CD8-positive, alpha-beta memory T cell (primary cell): Measurements from ENCODE around the gene SYNGR4. TPM values are rescaled to one million over a fixed set of nuclear protein-coding genes. Genes with fewer than 3 reads are reported as not detected.

Experiments used
- CTCF ChIA-PET: fragments of 350-600 bp; sonication (Branson Sonifier 250); formaldehyde crosslinking; loops from one replicate; lab custom pipeline; 2021; ENCODE audit warnings: antibody characterized with exemption; lab: Charles Lee
- POLR2A ChIA-PET: fragments of 350-600 bp; sonication (Branson Sonifier 250); formaldehyde crosslinking; loops from one replicate; lab custom pipeline; 2021; ENCODE audit warnings: antibody characterized with exemption; lab: Charles Lee
- DNase-seq, 5 donors: peaks; one replicate each; pipeline versions ENCODE4 v3.0.0 to v3.0.0-alpha.2; 2020 to 2022; ENCODE audit warnings: mixed read lengths in 1 of 5
- H3K27ac ChIP-seq: one replicate; pipeline ENCODE4 v1.7.0; 2013; ENCODE audit warnings: low read depth, mild to moderate bottlenecking, low read length, moderate library complexity
- H3K27me3 ChIP-seq: 2 replicates; pipeline ENCODE4 v1.7.0; 2013; ENCODE audit warnings: low read length, mild to moderate bottlenecking; ENCODE audit not compliant: insufficient read depth, poor library complexity, severe bottlenecking
- H3K36me3 ChIP-seq: 2 replicates; pipeline ENCODE4 v1.7.0; 2013; ENCODE audit warnings: mild to moderate bottlenecking, low read length, moderate library complexity; ENCODE audit not compliant: insufficient read depth
- H3K4me1 ChIP-seq: 2 replicates; pipeline ENCODE4 v1.7.0; 2013; ENCODE audit warnings: mild to moderate bottlenecking, low read length, moderate library complexity; ENCODE audit not compliant: insufficient read depth
- H3K4me3 ChIP-seq: 2 replicates; pipeline ENCODE4 v1.7.0; 2013; ENCODE audit warnings: mild to moderate bottlenecking, low read length
- H3K9me3 ChIP-seq: 2 replicates; pipeline ENCODE4 v1.7.0; 2013; ENCODE audit warnings: mild to moderate bottlenecking, low read length
- H3K27ac Mint-ChIP-seq, 8 donors: one replicate each; pipeline ENCODE4 v1.8.0; 2020 to 2021; ENCODE audit warnings: mixed read lengths in 8 of 8, mild to moderate bottlenecking in 6 of 8, inconsistent platforms in 3 of 8, moderate library complexity in 3 of 8
- H3K27me3 Mint-ChIP-seq, 2 donors: one replicate each; pipeline ENCODE4 v1.8.0; 2020 to 2021; ENCODE audit warnings: mixed read lengths in 2 of 2, mild to moderate bottlenecking in 1 of 2, moderate library complexity in 1 of 2
- H3K36me3 Mint-ChIP-seq, 3 donors: one replicate each; pipeline ENCODE4 v1.8.0; 2020 to 2021; ENCODE audit warnings: mixed read lengths in 3 of 3, inconsistent platforms in 1 of 3, mild to moderate bottlenecking in 1 of 3
- H3K4me1 Mint-ChIP-seq, 3 donors: one replicate each; pipeline ENCODE4 v1.8.0; 2020 to 2021; ENCODE audit warnings: mixed read lengths in 3 of 3, inconsistent platforms in 1 of 3, mild to moderate bottlenecking in 1 of 3
- H3K4me3 Mint-ChIP-seq, 7 donors: one replicate each; pipeline ENCODE4 v1.8.0; 2020 to 2021; ENCODE audit warnings: mixed read lengths in 7 of 7, mild to moderate bottlenecking in 6 of 7, moderate library complexity in 4 of 7, inconsistent platforms in 2 of 7
- H3K9me3 Mint-ChIP-seq, 5 donors: one replicate each; pipeline ENCODE4 v1.8.0; 2020 to 2022; ENCODE audit warnings: mixed read lengths in 5 of 5, mild to moderate bottlenecking in 3 of 5, moderate library complexity in 2 of 5, inconsistent platforms in 1 of 5
- polyA plus RNA-seq: library from polyadenylated mRNA; unstranded; fragments of 300-500 nt; fragmentation: Illumina TruSeq; gene quantifications from one replicate; pipeline ENCODE4 v1.2.3, GENCODE V29; 2021
- total RNA-seq, 2 experiments: library from RNA; stranded (reverse); gene quantifications; one replicate each; pipeline ENCODE4 v1.2.3, GENCODE V29; 2021

Gene SYNGR4
- total and polyA plus RNA-seq, 3 experiments from 2014 or later = not detected

GRCh38 chr19:48333467-48334384 lies 30.4 kb upstream of the SYNGR4 start:
- peaks cover 43% of the 10 kb centered on the region for H3K4me1 ChIP-seq
- Mint-ChIP-seq H3K4me3 (peak overlapping the region; percentile 88 to 99 (median 97)), H3K27me3 (no peaks in the 10 kb centered on the region), H3K9me3 (no peaks in the 10 kb centered on the region), H3K27ac (peak overlapping the region; percentile 93 to 98 (median 96)), H3K36me3 (peaks cover 4 to 31% (median 8%) of the 10 kb centered on the region in 3 donors), H3K4me1 (peaks cover 43 to 53% (median 49%) of the 10 kb centered on the region in 3 donors)
- DNase-seq = peak; percentile 89 to 95 (median 91)
- POLR2A ChIA-PET = interaction anchor here (0.8 to 3.2 kb wide), 7 partner anchors 12 to 286 kb away, joined by 3 to 147 read pairs (median 4); partner anchors contain the start of genes EMP3, KDELR1, SPHK2 and SYNGR4
- peak overlapping the region; percentile 95 for H3K4me3 ChIP-seq
- H3K27me3 ChIP-seq = no peaks in the 10 kb centered on the region
- CTCF ChIA-PET = interaction anchor here (0.6 to 9.7 kb wide), 36 partner anchors 12 to 1026 kb away, joined by 3 to 288 read pairs (median 3); partner anchors contain the start of genes EMP3, KDELR1, SYNGR4 and TMEM143
- H3K36me3 ChIP-seq = peaks cover 11% of the 10 kb centered on the region
- peak overlapping the region; percentile 88 for H3K27ac ChIP-seq
- H3K9me3 ChIP-seq = no peaks in the 10 kb centered on the region

GRCh38 chr19:48338253-48338755 lies 25.9 kb upstream of the SYNGR4 start:
- no peaks in the 10 kb centered on the region for H3K36me3 ChIP-seq
- H3K27me3 Mint-ChIP-seq = no peaks in the 10 kb centered on the region
- H3K27ac Mint-ChIP-seq = peak overlapping the region in 1 of 8 donors; percentile 22
- H3K4me1 Mint-ChIP-seq = peaks cover 8 to 11% (median 11%) of the 10 kb centered on the region in 3 donors
- no peaks in the 10 kb centered on the region for H3K27me3 ChIP-seq
- H3K36me3 Mint-ChIP-seq = peaks cover 0 to 17% (median 0%) of the 10 kb centered on the region in 3 donors
- ChIA-PET POLR2A (no interaction called here), CTCF (interaction anchor here (1.0 to 9.7 kb wide), 2 partner anchors 17 to 19 kb away, joined by 3 to 288 read pairs; partner anchors contain the start of gene EMP3)
- no peak for DNase-seq
- H3K4me3 Mint-ChIP-seq = no peak overlapping the region
- H3K9me3 ChIP-seq = no peaks in the 10 kb centered on the region
- H3K27ac ChIP-seq = no peak overlapping the region
- no peak overlapping the region for H3K4me3 ChIP-seq
- peaks cover 8% of the 10 kb centered on the region for H3K4me1 ChIP-seq
- H3K9me3 Mint-ChIP-seq = no peaks in the 10 kb centered on the region

- H3K27me3 Mint-ChIP-seq = no peaks in the 10 kb centered on the region
- Histone ChIP-seq H3K27ac (no peak overlapping the region), H3K36me3 (no peaks in the 10 kb centered on the region), H3K9me3 (no peaks in the 10 kb centered on the region), H3K4me1 (peaks cover 8% of the 10 kb centered on the region), H3K4me3 (no peak overlapping the region), H3K27me3 (no peaks in the 10 kb centered on the region)
- peak overlapping the region in 4 of 8 donors; percentile 19 to 54 (median 40) for H3K27ac Mint-ChIP-seq
- POLR2A ChIA-PET = no interaction called here
- CTCF ChIA-PET = interaction anchor here (0.6 to 1.0 kb wide), 2 partner anchors 18 to 22 kb away, joined by 3 read pairs; no protein-coding TSS in a partner anchor
- DNase-seq = no peak
- H3K4me3 Mint-ChIP-seq = no peak overlapping the region
- H3K36me3 Mint-ChIP-seq = peaks cover 0 to 17% (median 0%) of the 10 kb centered on the region in 3 donors
- peaks cover 6 to 11% (median 10%) of the 10 kb centered on the region in 3 donors for H3K4me1 Mint-ChIP-seq
- no peaks in the 10 kb centered on the region for H3K9me3 Mint-ChIP-seq
Observed at GRCh38 chr19:48338802-48339503, 25.2 kb upstream of the SYNGR4 start.

- H3K4me1 ChIP-seq = no peaks in the 10 kb centered on the region
- H3K4me3 ChIP-seq = no peak overlapping the region
- H3K9me3 Mint-ChIP-seq = no peaks in the 10 kb centered on the region
- H3K9me3 ChIP-seq = no peaks in the 10 kb centered on the region
- no peaks in the 10 kb centered on the region for H3K36me3 ChIP-seq
- no peak overlapping the region for H3K27ac Mint-ChIP-seq
- CTCF ChIA-PET = interaction anchor here (0.5 to 1.4 kb wide), 4 partner anchors 20 to 475 kb away, joined by 3 to 4 read pairs (median 4); no protein-coding TSS in a partner anchor
- no peaks in the 10 kb centered on the region for H3K27me3 Mint-ChIP-seq
- H3K36me3 Mint-ChIP-seq = peaks cover 0 to 21% (median 0%) of the 10 kb centered on the region in 3 donors
- POLR2A ChIA-PET = no interaction called here
- H3K27ac ChIP-seq = no peak overlapping the region
- no peaks in the 10 kb centered on the region for H3K4me1 Mint-ChIP-seq
- no peak overlapping the region for H3K4me3 Mint-ChIP-seq
- no peak for DNase-seq
- no peaks in the 10 kb centered on the region for H3K27me3 ChIP-seq
Observed at GRCh38 chr19:48340995-48341394, 23.2 kb upstream of the SYNGR4 start.

- ChIA-PET CTCF (interaction anchor here (1.4 kb wide), 2 partner anchors 28 to 81 kb away, joined by 4 read pairs; no protein-coding TSS in a partner anchor), POLR2A (no interaction called here)
- H3K36me3 Mint-ChIP-seq = peaks cover 0 to 21% (median 1%) of the 10 kb centered on the region in 3 donors
- no peaks in the 10 kb centered on the region for H3K9me3 Mint-ChIP-seq
- Histone ChIP-seq H3K27me3 (no peaks in the 10 kb centered on the region), H3K9me3 (no peaks in the 10 kb centered on the region), H3K27ac (no peak overlapping the region), H3K4me3 (no peak overlapping the region), H3K4me1 (no peaks in the 10 kb centered on the region), H3K36me3 (no peaks in the 10 kb centered on the region)
- no peak overlapping the region for H3K4me3 Mint-ChIP-seq
- no peaks in the 10 kb centered on the region for H3K27me3 Mint-ChIP-seq
- H3K4me1 Mint-ChIP-seq = no peaks in the 10 kb centered on the region
- DNase-seq = no peak
- peak overlapping the region in 1 of 8 donors; percentile 46 for H3K27ac Mint-ChIP-seq
Observed at GRCh38 chr19:48341515-48342413, 22.4 kb upstream of the SYNGR4 start.

GRCh38 chr19:48342414-48342738 lies 21.8 kb upstream of the SYNGR4 start:
- DNase-seq = no peak
- no peaks in the 10 kb centered on the region for H3K4me1 Mint-ChIP-seq
- no peak overlapping the region for H3K4me3 ChIP-seq
- H3K27ac ChIP-seq = no peak overlapping the region
- no peaks in the 10 kb centered on the region for H3K27me3 Mint-ChIP-seq
- CTCF ChIA-PET = no interaction called here
- H3K4me1 ChIP-seq = no peaks in the 10 kb centered on the region
- H3K36me3 ChIP-seq = no peaks in the 10 kb centered on the region
- H3K36me3 Mint-ChIP-seq = peaks cover 0 to 25% (median 4%) of the 10 kb centered on the region in 3 donors
- H3K4me3 Mint-ChIP-seq = no peak overlapping the region
- POLR2A ChIA-PET = no interaction called here
- no peaks in the 10 kb centered on the region for H3K9me3 ChIP-seq
- no peak overlapping the region for H3K27ac Mint-ChIP-seq
- H3K9me3 Mint-ChIP-seq = no peaks in the 10 kb centered on the region
- H3K27me3 ChIP-seq = no peaks in the 10 kb centered on the region

GRCh38 chr19:48342841-48343540 lies 21.2 kb upstream of the SYNGR4 start:
- no peaks in the 10 kb centered on the region for H3K9me3 ChIP-seq
- Mint-ChIP-seq H3K36me3 (peaks cover 0 to 25% (median 4%) of the 10 kb centered on the region in 3 donors), H3K27me3 (no peaks in the 10 kb centered on the region), H3K4me3 (peak overlapping the region in 1 of 7 donors; percentile 27), H3K4me1 (no peaks in the 10 kb centered on the region), H3K9me3 (no peaks in the 10 kb centered on the region), H3K27ac (no peak overlapping the region)
- ChIA-PET CTCF (no interaction called here), POLR2A (no interaction called here)
- no peaks in the 10 kb centered on the region for H3K36me3 ChIP-seq
- no peaks in the 10 kb centered on the region for H3K4me1 ChIP-seq
- DNase-seq = no peak
- no peak overlapping the region for H3K4me3 ChIP-seq
- H3K27me3 ChIP-seq = no peaks in the 10 kb centered on the region
- H3K27ac ChIP-seq = no peak overlapping the region
